LNCaP clone FGC (cell line): ENCODE data around the gene IQUB.

Experiments
- DNase-seq: peaks from one replicate; pipeline ENCODE4 v3.0.0-alpha.2; 2011; ENCODE audit warnings: low read depth
- H3K4me3 ChIP-seq: 2 replicates; pipeline ENCODE4 v1.5.1; 2011; ENCODE audit warnings: mild to moderate bottlenecking, low read depth, low read length, control low read depth
- CTCF ChIP-seq: IDR thresholded peaks from 2 replicates; pipeline ENCODE4 v1.5.1; 2012; ENCODE audit warnings: mild to moderate bottlenecking; ENCODE audit not compliant: control insufficient read depth, insufficient read depth; ENCODE audit errors: extremely low read depth

Gene IQUB

GRCh38 chr7:123433665-123434064, 100.7 kb downstream of the IQUB start:
- no peak for TF ChIP-seq CTCF
- no peak overlapping the region for H3K4me3 ChIP-seq
- no peak for DNase-seq

GRCh38 chr7:123432601-123433000, 101.8 kb downstream of the IQUB start:
- DNase-seq = no peak
- TF ChIP-seq CTCF = no peak
- no peak overlapping the region for H3K4me3 ChIP-seq

- TF ChIP-seq CTCF = no peak
- no peak overlapping the region for H3K4me3 ChIP-seq
- no peak for DNase-seq
Observed at GRCh38 chr7:123431075-123431614, 103.2 kb downstream of the IQUB start.

GRCh38 chr7:123425246-123425645, 109.1 kb downstream of the IQUB start:
- TF ChIP-seq CTCF = no peak
- H3K4me3 ChIP-seq = no peak overlapping the region

GRCh38 chr7:123424463-123424862, 109.9 kb downstream of the IQUB start:
- no peak overlapping the region for H3K4me3 ChIP-seq
- no peak for TF ChIP-seq CTCF
- DNase-seq = no peak

More at GRCh38 chr7:123425246-123425645, 109.1 kb downstream of the IQUB start:
- peak; percentile 10 for DNase-seq

- TF ChIP-seq CTCF = no peak
- no peak for DNase-seq
- no peak overlapping the region for H3K4me3 ChIP-seq
Observed at GRCh38 chr7:123423622-123424021, 110.8 kb downstream of the IQUB start.

GRCh38 chr7:123417580-123417979, 116.8 kb downstream of the IQUB start:
- H3K4me3 ChIP-seq = no peak overlapping the region
- DNase-seq = no peak
- no peak for TF ChIP-seq CTCF
